Right cardiac atrium (tissue), 5 donors: ENCODE measurements around the gene HSDL1. TPM values are rescaled to one million over a fixed set of nuclear protein-coding genes. Genes with fewer than 3 reads are reported as not detected.
"Not testable (repeated sequence)": the region's sequence is repeated elsewhere in the genome, so short reads cannot be mapped to it uniquely, and the experiment has no call there.

Experiments
- ATAC-seq, 2 donors: fragments of 200-7000 bp; cut with Tn5 transposase; one replicate each; pipeline versions ENCODE4 v1.8.0 to v1.9.1; 2020; ENCODE audit warnings: moderate library complexity in 2 of 2, mild to moderate bottlenecking in 1 of 2
- DNase-seq, 3 donors: peaks; one replicate each; pipeline ENCODE4 v3.0.0-alpha.2; 2020
- H3K27ac ChIP-seq: one replicate; pipeline ENCODE4 v1.5.1; 2013; ENCODE audit warnings: mild to moderate bottlenecking, low read length, control low read depth, moderate library complexity
- H3K27me3 ChIP-seq: one replicate; pipeline ENCODE4 v1.6.1; 2013; ENCODE audit not compliant: control insufficient read depth, insufficient read depth
- H3K4me1 ChIP-seq: one replicate; pipeline ENCODE4 v1.6.1; 2013; ENCODE audit warnings: low read length; ENCODE audit not compliant: control insufficient read depth, insufficient read depth
- H3K4me3 ChIP-seq: one replicate; pipeline ENCODE4 v1.5.1; 2013; ENCODE audit warnings: low read length, control low read depth
- H3K9me3 ChIP-seq: one replicate; pipeline ENCODE4 v1.6.1; 2013; ENCODE audit warnings: low read length; ENCODE audit not compliant: control insufficient read depth
- WGBS: extraction: QIAGEN DNeasy Blood & Tissue Kit; methylation state at CpG from one replicate; pipeline ENCODE4 v1.1.7; 2013; 5-methylcytosine and 5-hydroxymethylcytosine counted together
- intact Hi-C, 4 donors: fragments of 100-400 bp; cut with DNase I; formaldehyde crosslinking; loops; one replicate each; pipeline versions ENCODE4 v1.11.0 to v1.14.0; 2022 to 2023
- polyA plus RNA-seq: library from polyadenylated mRNA; stranded (reverse); fragments of 200-250 nt; gene quantifications from one replicate; pipeline ENCODE4 v1.2.3, GENCODE V29; 2013
- total RNA-seq, 4 donors: library from RNA; stranded (reverse); fragmentation: NEBNext Ultra II Directional; extraction: Animal tissue kit (Norgen Biotek cat#: 25700); gene quantifications; one replicate each; pipeline ENCODE4 v1.2.1, GENCODE V29; 2021
- donor health status: healthy with polysubstance abuse.
- donor health status: DM: no; HTN: yes; CAD: no.
- donor health status: DM: no; HTN: no; CAD: no.
- donor health status: DM: no; HTN: yes; CAD: no; lungs with severe emphysema.
- donor health status: DM: yes; HTN: yes; CAD: no.

Gene HSDL1
- total and polyA plus RNA-seq, 5 donors = 15.0 to 34.8 (median 23.1) TPM

GRCh38 chr16:84119368-84119767, 25.6 kb downstream of the HSDL1 start:
- intact Hi-C loops = no loop called here
- Histone ChIP-seq H3K27me3 (no peaks in the 10 kb centered on the region), H3K4me1 (no peaks in the 10 kb centered on the region), H3K9me3 (no peaks in the 10 kb centered on the region), H3K27ac (no peak overlapping the region), H3K4me3 (no peak overlapping the region)
- DNase-seq (no peak), ATAC-seq (no peak)
- 88% methylated on average over 13 of the region's 13 CpGs for WGBS

GRCh38 chr16:84118315-84118714, 26.7 kb downstream of the HSDL1 start:
- DNase-seq, H3K27ac ChIP-seq, H3K27me3 ChIP-seq, ATAC-seq, H3K9me3 ChIP-seq, intact Hi-C loops, H3K4me3 ChIP-seq, H3K4me1 ChIP-seq: not testable (repeated sequence)
- 93% methylated on average over 5 of the region's 5 CpGs for WGBS

GRCh38 chr16:84117494-84117843, 27.5 kb downstream of the HSDL1 start:
- Histone ChIP-seq H3K4me3 (peak overlapping the region; percentile 94), H3K9me3 (no peaks in the 10 kb centered on the region), H3K4me1 (no peaks in the 10 kb centered on the region), H3K27me3 (no peaks in the 10 kb centered on the region), H3K27ac (no peak overlapping the region)
- ATAC-seq = peak; percentile 1 to 18
- no peak for DNase-seq
- WGBS = 8% methylated on average over 12 of the region's 12 CpGs
- intact Hi-C loops = no loop called here

- H3K4me3 ChIP-seq = peak within 1 kb of the TSS; percentile 94
- ATAC-seq = peak; percentile 99
- DNase-seq = peak; percentile 99 to 100 (median 100)
- no peaks in the 10 kb centered on the region for H3K4me1 ChIP-seq
- WGBS = under 1% methylated on average over 94 of the region's 94 CpGs
- peak within 1 kb of the TSS; percentile 86 for H3K27ac ChIP-seq
- H3K9me3 ChIP-seq = no peaks in the 10 kb centered on the region
- intact Hi-C loops = no loop called here
- no peaks in the 10 kb centered on the region for H3K27me3 ChIP-seq
Observed at GRCh38 chr16:84116720-84117493, 28.1 kb downstream of the HSDL1 start, which contains the start of gene MBTPS1. MBTPS1 (minus strand) TSS chr16:84116942; CDS start chr16:84101783, 15,159 bp downstream.

GRCh38 chr16:84115919-84116719, 28.9 kb downstream of the HSDL1 start:
- 1% methylated on average over 57 of the region's 57 CpGs for WGBS
- H3K9me3 ChIP-seq = no peaks in the 10 kb centered on the region
- H3K4me1 ChIP-seq = no peaks in the 10 kb centered on the region
- intact Hi-C loops = no loop called here
- peak overlapping the region; percentile 75 for H3K27ac ChIP-seq
- ATAC-seq (peak; percentile 0), DNase-seq (no peak)
- peak overlapping the region; percentile 94 for H3K4me3 ChIP-seq
- H3K27me3 ChIP-seq = no peaks in the 10 kb centered on the region

- H3K27me3 ChIP-seq, H3K4me1 ChIP-seq, H3K9me3 ChIP-seq, intact Hi-C loops, H3K27ac ChIP-seq, ATAC-seq, DNase-seq, H3K4me3 ChIP-seq: not testable (repeated sequence)
- WGBS = 94% methylated on average over 3 of the region's 3 CpGs
Observed at GRCh38 chr16:84111949-84112348, 33.0 kb downstream of the HSDL1 start.

GRCh38 chr16:84111525-84111924, 33.5 kb downstream of the HSDL1 start:
- no peaks in the 10 kb centered on the region for H3K27me3 ChIP-seq
- H3K4me1 ChIP-seq = no peaks in the 10 kb centered on the region
- no peak overlapping the region for H3K27ac ChIP-seq
- DNase-seq (no peak), ATAC-seq (no peak)
- no peaks in the 10 kb centered on the region for H3K9me3 ChIP-seq
- H3K4me3 ChIP-seq = no peak overlapping the region
- intact Hi-C loops = no loop called here
- 67% methylated on average over 3 of the region's 3 CpGs for WGBS

- H3K4me3 ChIP-seq = no peak overlapping the region
- no peak overlapping the region for H3K27ac ChIP-seq
- no peaks in the 10 kb centered on the region for H3K9me3 ChIP-seq
- ATAC-seq = no peak
- DNase-seq = no peak
- no peaks in the 10 kb centered on the region for H3K27me3 ChIP-seq
- no peaks in the 10 kb centered on the region for H3K4me1 ChIP-seq
- intact Hi-C loops = no loop called here
- WGBS = 88% methylated on average over 3 of the region's 3 CpGs
Observed at GRCh38 chr16:84110527-84110926, 34.5 kb downstream of the HSDL1 start.

GRCh38 chr16:84109598-84110335, 35.2 kb downstream of the HSDL1 start:
- Histone ChIP-seq H3K9me3 (no peaks in the 10 kb centered on the region), H3K27me3 (no peaks in the 10 kb centered on the region), H3K4me1 (no peaks in the 10 kb centered on the region), H3K4me3 (no peak overlapping the region), H3K27ac (peak overlapping the region; percentile 49)
- WGBS = 55% methylated on average over 6 of the region's 6 CpGs
- intact Hi-C loops = no loop called here
- ATAC-seq (peak; percentile 48 to 78), DNase-seq (no peak)

- no peaks in the 10 kb centered on the region for H3K27me3 ChIP-seq
- no peak overlapping the region for H3K4me3 ChIP-seq
- H3K27ac ChIP-seq = no peak overlapping the region
- H3K4me1 ChIP-seq = peaks cover 3% of the 10 kb centered on the region
- DNase-seq (no peak), ATAC-seq (no peak)
- intact Hi-C loops = no loop called here
- WGBS = 78% methylated on average over 2 of the region's 2 CpGs
- no peaks in the 10 kb centered on the region for H3K9me3 ChIP-seq
Observed at GRCh38 chr16:84107921-84108320, 37.1 kb downstream of the HSDL1 start.
